GM23338 (cell line): ENCODE measurements around the gene TCF7L1. TPM values are rescaled to one million over a fixed set of nuclear protein-coding genes. Genes with fewer than 3 reads are reported as not detected.

Source experiments
- ATAC-seq: fragments of 200-7000 bp; cut with Tn5 transposase; 3 replicates; pipeline ENCODE4 v1.9.1; 2020
- DNase-seq: peaks from one replicate; pipeline ENCODE4 v3.0.0-alpha.2; 2015; ENCODE audit warnings: low spot score
- H2AFZ ChIP-seq: fragments of 200-600 bp; sonication (generic); 2 replicates; pipeline ENCODE4 v1.8.0; 2016; ENCODE audit warnings: antibody characterized with exemption, mild to moderate bottlenecking, moderate library complexity
- H3F3A ChIP-seq: fragments of 200-600 bp; sonication (generic); replicated peaks from 2 replicates; pipeline ENCODE4 v1.8.0; 2017; ENCODE audit warnings: antibody characterized with exemption, mixed run types, low read depth
- H3K27ac ChIP-seq: fragments of 200-600 bp; sonication (generic); 2 replicates; pipeline ENCODE4 v1.6.1; 2016; ENCODE audit warnings: low read depth
- H3K27me3 ChIP-seq: fragments of 200-600 bp; sonication (generic); 2 replicates; pipeline ENCODE4 v1.8.0; 2016; ENCODE audit warnings: mild to moderate bottlenecking, mixed run types, moderate library complexity; ENCODE audit not compliant: insufficient read depth
- H3K36me3 ChIP-seq: fragments of 200-600 bp; sonication (generic); 2 replicates; pipeline ENCODE4 v1.8.0; 2016; ENCODE audit warnings: mild to moderate bottlenecking; ENCODE audit not compliant: insufficient read depth
- H3K4me1 ChIP-seq: fragments of 200-600 bp; sonication (generic); 2 replicates; pipeline ENCODE4 v1.8.0; 2016; ENCODE audit warnings: mild to moderate bottlenecking, moderate library complexity; ENCODE audit not compliant: insufficient read depth
- H3K4me2 ChIP-seq: fragments of 200-600 bp; sonication (generic); 2 replicates; pipeline ENCODE4 v1.7.1; 2017; ENCODE audit warnings: mixed run types
- H3K4me3 ChIP-seq: fragments of 200-600 bp; sonication (generic); 2 replicates; pipeline ENCODE4 v1.6.1; 2016; ENCODE audit warnings: mixed run types
- H3K79me2 ChIP-seq: fragments of 200-600 bp; sonication (generic); replicated peaks from 2 replicates; pipeline ENCODE4 v1.8.0; 2017; ENCODE audit warnings: mild to moderate bottlenecking; ENCODE audit not compliant: insufficient read depth
- H3K9me2 ChIP-seq: fragments of 200-600 bp; sonication (generic); 2 replicates; pipeline ENCODE4 v1.8.0; 2017; ENCODE audit not compliant: insufficient read depth
- H4K20me1 ChIP-seq: fragments of 200-600 bp; sonication (generic); replicated peaks from 2 replicates; pipeline ENCODE4 v1.8.0; 2017; ENCODE audit warnings: mild to moderate bottlenecking; ENCODE audit not compliant: insufficient read depth
- H3K27ac Mint-ChIP-seq: 2 replicates; pipeline ENCODE4 v1.8.0; 2020; ENCODE audit warnings: inconsistent platforms, mild to moderate bottlenecking, moderate library complexity, mixed read lengths
- H3K27me3 Mint-ChIP-seq: 3 replicates; pipeline ENCODE4 v1.8.0; 2022; ENCODE audit warnings: low read depth, mild to moderate bottlenecking, moderate library complexity, mixed read lengths, inconsistent platforms; ENCODE audit not compliant: insufficient read depth, poor library complexity
- H3K36me3 Mint-ChIP-seq: 3 replicates; pipeline ENCODE4 v1.8.0; 2021; ENCODE audit warnings: low read depth, mild to moderate bottlenecking, inconsistent platforms, moderate library complexity, mixed read lengths
- H3K4me1 Mint-ChIP-seq: 3 replicates; pipeline ENCODE4 v1.8.0; 2020; ENCODE audit warnings: mild to moderate bottlenecking, inconsistent platforms, mixed read lengths
- H3K4me3 Mint-ChIP-seq: 3 replicates; pipeline ENCODE4 v1.8.0; 2021; ENCODE audit warnings: moderate library complexity, mild to moderate bottlenecking, inconsistent platforms, mixed read lengths
- H3K9me3 Mint-ChIP-seq: 3 replicates; pipeline ENCODE4 v1.8.0; 2020; ENCODE audit warnings: moderate library complexity, mild to moderate bottlenecking, inconsistent platforms, mixed read lengths
- CREB1 ChIP-seq: fragments of 250-450 bp; sonication (Bioruptor Pico); IDR thresholded peaks from 2 replicates; pipeline ENCODE4 v1.5.0; 2020; ENCODE audit warnings: low read depth, mild to moderate bottlenecking, moderate library complexity
- CTCF ChIP-seq, 2 experiments: fragments of 200-600 bp in 1 of 2; sonication (generic) in 1 of 2; conservative IDR thresholded peaks; 2 replicates each; pipeline versions ENCODE4 v1.5.1 to v1.6.1; 2016 to 2017; ENCODE audit warnings: antibody characterized with exemption in 2 of 2, low read depth in 2 of 2, mild to moderate bottlenecking in 2 of 2, moderate library complexity in 1 of 2
- ETS1 ChIP-seq: IDR thresholded peaks from 2 replicates; pipeline ENCODE4 v1.6.1; 2016; ENCODE audit warnings: antibody characterized with exemption
- EZH2 ChIP-seq: fragments of 200-600 bp; sonication (generic); IDR thresholded peaks from one replicate; pipeline ENCODE4 v1.8.0; 2017; ENCODE audit warnings: antibody characterized with exemption, mild to moderate bottlenecking, low read depth; ENCODE audit not compliant: unreplicated experiment
- EZH2phosphoT487 ChIP-seq: fragments of 200-600 bp; sonication (generic); IDR thresholded peaks from one replicate; pipeline ENCODE4 v1.8.1; 2018; ENCODE audit warnings: antibody characterized with exemption; ENCODE audit not compliant: unreplicated experiment
- JUNB ChIP-seq: IDR thresholded peaks from one replicate; pipeline ENCODE4 v1.6.1; 2016; ENCODE audit warnings: antibody characterized with exemption; ENCODE audit not compliant: unreplicated experiment
- NANOG ChIP-seq: IDR thresholded peaks from 2 replicates; pipeline ENCODE4 v1.6.1; 2016; ENCODE audit warnings: antibody characterized with exemption, borderline replicate concordance
- POLR2AphosphoS5 ChIP-seq: IDR thresholded peaks from 2 replicates; pipeline ENCODE4 v1.6.1; 2016; ENCODE audit warnings: antibody characterized with exemption, low read depth
- REST ChIP-seq: IDR thresholded peaks from one replicate; pipeline ENCODE4 v1.6.1; 2018; ENCODE audit warnings: antibody characterized with exemption; ENCODE audit not compliant: unreplicated experiment
- STAT1 ChIP-seq: IDR thresholded peaks from one replicate; pipeline ENCODE4 v1.6.1; 2016; ENCODE audit warnings: antibody characterized with exemption; ENCODE audit not compliant: unreplicated experiment
- ZNF114 ChIP-seq: fragments of 250-450 bp; sonication (Bioruptor Pico); IDR thresholded peaks from 2 replicates; pipeline ENCODE4 v1.5.0; 2020; ENCODE audit warnings: mild to moderate bottlenecking, moderate library complexity
- ZNF331 ChIP-seq: fragments of 250-450 bp; sonication (Bioruptor Pico); IDR thresholded peaks from 2 replicates; pipeline ENCODE4 v1.5.0; 2020; ENCODE audit warnings: low read depth, mild to moderate bottlenecking, moderate library complexity
- ZNF462 ChIP-seq: fragments of 250-450 bp; sonication (Bioruptor Pico); IDR thresholded peaks from 2 replicates; pipeline ENCODE4 v1.5.0; 2020; ENCODE audit warnings: mild to moderate bottlenecking, moderate library complexity
- polyA plus RNA-seq: library from polyadenylated mRNA; unstranded; fragments of >200 nt; fragmentation: Nextera tagmentation; extraction: Ambion mirVana; gene quantifications from 2 replicates; pipeline ENCODE4 v1.2.1, GENCODE V29; 2016
- total RNA-seq: library from RNA; depleted of rRNA; stranded (reverse); fragments of >200 nt; shearing (Covaris generic); gene quantifications from 2 replicates; pipeline ENCODE4 v1.2.3, GENCODE V29; 2014

Gene TCF7L1
- total and polyA plus RNA-seq, 2 experiments from 2014 or later, result 47.3 to 101 TPM

- Mint-ChIP-seq H3K27me3 (peaks cover 14% of the 10 kb centered on the region), H3K4me1 (peaks cover 88% of the 10 kb centered on the region), H3K36me3 (peaks cover 36% of the 10 kb centered on the region), H3K27ac (no peak overlapping the region), H3K4me3 (no peak overlapping the region), H3K9me3 (no peaks in the 10 kb centered on the region)
- Histone ChIP-seq H4K20me1 (peaks cover 89% of the 10 kb centered on the region), H3K36me3 (no peaks in the 10 kb centered on the region), H3K4me3 (no peak overlapping the region), H3K79me2 (peaks cover 98% of the 10 kb centered on the region), H2AFZ (no peak overlapping the region), H3K27me3 (no peaks in the 10 kb centered on the region), H3K4me2 (no peak overlapping the region), H3F3A (peaks cover 20% of the 10 kb centered on the region), H3K4me1 (peaks cover 58% of the 10 kb centered on the region), H3K27ac (0 out of 2 replicates have a peak overlapping the region, but pooled peaks have one; percentile 66), H3K9me2 (no peaks in the 10 kb centered on the region; the same call in 1 of the 2 replicates)
- DNase-seq, result no peak
- TF ChIP-seq NANOG (no peak), POLR2AphosphoS5 (no peak), ZNF331 (no peak), STAT1 (no peak), ZNF462 (CRISPR knock-in tag) (no peak), ETS1 (no peak), JUNB (no peak), CTCF (conservative IDR thresholded peaks at IDR 0.05; ENCODE audit: low read depth in 2 of 2) (no peak), ZNF114 (CRISPR knock-in tag) (no peak), REST (no peak), EZH2phosphoT487 (no peak), EZH2 (no peak), CREB1 (no peak)
- no peak for ATAC-seq
Measured at GRCh38 chr2:85183479-85183878, 50.3 kb downstream of the TCF7L1 start.
